ENCODE results near the gene DDX42. TPM values are rescaled to one million over a fixed set of nuclear protein-coding genes. Genes with fewer than 3 reads are reported as not detected.

The DDX42 gene
- total and polyA plus RNA-seq, 3 donors from 2014 or later = 124 to 203 (median 173) TPM

GRCh38 chr17:63805591-63805990 lies 31.6 kb downstream of the DDX42 start:
- Histone ChIP-seq H3K9me3 (no peaks in the 10 kb centered on the region), H3K36me3 (ENCODE audit: low read depth, missing control alignments) (no peaks in the 10 kb centered on the region), H3K27me3 (no peaks in the 10 kb centered on the region), H3K27ac (no peak overlapping the region), H3K4me3 (no peak overlapping the region), H3K4me1 (no peaks in the 10 kb centered on the region)
- WGBS, 2 donors = 60 to 72% methylated on average over 2 of the region's 2 CpGs
- no peak for TF ChIP-seq CTCF (IDR thresholded peaks at IDR 0.05)
- DNase-seq = no peak
- intact Hi-C loops (cut with DNase I; ENCODE audit: low total_unique reads) = no loop called here

DNA sequence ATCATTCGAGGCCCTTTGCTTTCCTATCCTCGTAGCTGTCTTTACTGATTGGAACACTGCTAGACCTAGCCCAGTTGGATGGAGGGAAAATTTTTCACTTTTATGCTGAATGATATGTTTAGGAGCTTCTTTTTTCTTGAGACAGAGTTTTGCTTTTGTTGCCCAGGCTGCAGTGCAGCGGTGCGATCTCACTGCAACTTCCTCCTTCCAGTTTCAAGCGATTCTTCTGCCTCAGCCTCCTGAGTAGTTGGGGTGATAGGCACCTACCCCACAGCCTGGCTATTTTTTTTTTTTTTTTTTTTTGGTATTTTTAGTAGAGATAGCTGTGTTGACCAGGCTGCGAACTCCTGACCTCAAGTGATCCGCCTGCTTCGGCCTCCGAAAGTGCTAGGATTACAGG lies 36.0 kb downstream of the DDX42 start:
- no peaks in the 10 kb centered on the region for H3K9me3 ChIP-seq
- no peaks in the 10 kb centered on the region for H3K27me3 ChIP-seq
- TF ChIP-seq CTCF (IDR thresholded peaks at IDR 0.05) (no peak), POLR2A (IDR thresholded peaks at IDR 0.05) (no peak)
- 85 to 92% methylated on average over 9 of the region's 9 CpGs for whole genome bisulfite sequencing, 2 donors
- DNase-seq = no peak
- no peaks in the 10 kb centered on the region for H3K4me1 ChIP-seq
- intact Hi-C loops (cut with DNase I; ENCODE audit: low total_unique reads) = loop anchor here (10.0 kb wide), 1 partner anchor 185 kb away; the partner anchor contains the start of gene MAP3K3
- H3K4me3 ChIP-seq = no peak overlapping the region
- no peak overlapping the region for H3K27ac ChIP-seq
- H3K36me3 ChIP-seq (ENCODE audit: low read depth, missing control alignments) = no peaks in the 10 kb centered on the region

- no peaks in the 10 kb centered on the region for H3K27me3 ChIP-seq
- intact Hi-C loops (cut with DNase I; ENCODE audit: low total_unique reads) = loop anchor here (10.0 kb wide), 1 partner anchor 191 kb away; the partner anchor contains the start of gene MAP3K3
- no peak overlapping the region for H3K4me3 ChIP-seq
- no peak overlapping the region for H3K27ac ChIP-seq
- H3K36me3 ChIP-seq (ENCODE audit: low read depth, missing control alignments) = no peaks in the 10 kb centered on the region
- H3K9me3 ChIP-seq = no peaks in the 10 kb centered on the region
- H3K4me1 ChIP-seq = no peaks in the 10 kb centered on the region
- 78 to 89% methylated on average over 2 of the region's 2 CpGs for whole genome bisulfite sequencing, 2 donors
- no peak for DNase-seq
- TF ChIP-seq CTCF (IDR thresholded peaks at IDR 0.05) (no peak), POLR2A (IDR thresholded peaks at IDR 0.05) (no peak)
These were observed 42.2 kb downstream of the DDX42 start for GRCh38 chr17:63816123-63816522.

- no peak for TF ChIP-seq POLR2A (IDR thresholded peaks at IDR 0.05)
- no peak for TF ChIP-seq CTCF (IDR thresholded peaks at IDR 0.05)
- Histone ChIP-seq H3K36me3 (ENCODE audit: low read depth, missing control alignments) (no peaks in the 10 kb centered on the region), H3K27ac (no peak overlapping the region), H3K27me3 (no peaks in the 10 kb centered on the region), H3K9me3 (no peaks in the 10 kb centered on the region), H3K4me1 (no peaks in the 10 kb centered on the region), H3K4me3 (no peak overlapping the region)
- WGBS, 2 donors = 88 to 95% methylated on average over 4 of the region's 4 CpGs
- intact Hi-C loops (cut with DNase I; ENCODE audit: low total_unique reads) = loop anchor here (10.0 kb wide), 1 partner anchor 192 kb away; the partner anchor contains the start of gene MAP3K3
- no peak for DNase-seq
These were observed 42.7 kb downstream of the DDX42 start for GRCh38 chr17:63816669-63817068.

- no peak overlapping the region for H3K27ac ChIP-seq
- no peaks in the 10 kb centered on the region for H3K36me3 ChIP-seq (ENCODE audit: low read depth, missing control alignments)
- intact Hi-C loops (cut with DNase I; ENCODE audit: low total_unique reads) = loop anchor here (10.0 kb wide), 1 partner anchor 193 kb away; the partner anchor contains the start of gene MAP3K3
- 92% methylated on average over 26 to 27 of the region's 27 CpGs for WGBS, 2 donors
- no peak for TF ChIP-seq POLR2A (IDR thresholded peaks at IDR 0.05)
- TF ChIP-seq CTCF (IDR thresholded peaks at IDR 0.05) = no peak
- H3K9me3 ChIP-seq = no peaks in the 10 kb centered on the region
- DNase-seq = no peak
- H3K27me3 ChIP-seq = no peaks in the 10 kb centered on the region
- H3K4me3 ChIP-seq = no peak overlapping the region
- no peaks in the 10 kb centered on the region for H3K4me1 ChIP-seq
These were observed 43.9 kb downstream of the DDX42 start for GRCh38 chr17:63817736-63818385.

All from testis (tissue), 3 donors.